GM18505 (cell line): Measurements from ENCODE around the gene NDUFB2.
"Not testable (repeated sequence)": the region's sequence is repeated elsewhere in the genome, so short reads cannot be mapped to it uniquely, and the experiment has no call there.

ENCODE experiments used
- ATAC-seq: cut with Tn5 transposase; IDR thresholded peaks from one replicate; pipeline ENCODE4 v1.9.1; 2021; ENCODE audit not compliant: unreplicated experiment
- POLR2A ChIP-seq: IDR thresholded peaks from 4 replicates; pipeline ENCODE4 v1.6.1; 2011; ENCODE audit warnings: borderline replicate concordance; ENCODE audit not compliant: insufficient read depth, insufficient read length; ENCODE audit errors: extremely low read depth

Gene NDUFB2

GRCh38 chr7:140689199-140690152 lies 7.0 kb upstream of the NDUFB2 start:
- no peak for ATAC-seq
- TF ChIP-seq POLR2A = no peak

- ATAC-seq = no peak
Observed at GRCh38 chr7:140691376-140692045, 5.0 kb upstream of the NDUFB2 start.

GRCh38 chr7:140693849-140694248 lies 2.7 kb upstream of the NDUFB2 start:
- not testable (repeated sequence) for ATAC-seq

More at GRCh38 chr7:140691376-140692045, 5.0 kb upstream of the NDUFB2 start:
- TF ChIP-seq POLR2A = no peak

- ATAC-seq = no peak
- no peak for TF ChIP-seq POLR2A
Observed at GRCh38 chr7:140694592-140694991, 1.9 kb upstream of the NDUFB2 start.

GRCh38 chr7:140695381-140695780 lies 1.1 kb upstream of the NDUFB2 start:
- ATAC-seq = no peak
- TF ChIP-seq POLR2A = no peak

GRCh38 chr7:140696024-140696679 lies 356 bp upstream of the NDUFB2 start:
- no peak for TF ChIP-seq POLR2A
- ATAC-seq = no peak

GRCh38 chr7:140697447-140698143 lies 1.1 kb downstream of the NDUFB2 start:
- ATAC-seq = no peak
- peak; percentile 16 for TF ChIP-seq POLR2A

GRCh38 chr7:140698477-140698876 lies 2.0 kb downstream of the NDUFB2 start:
- ATAC-seq = no peak
- no peak for TF ChIP-seq POLR2A

GRCh38 chr7:140702774-140703173 lies 6.3 kb downstream of the NDUFB2 start:
- TF ChIP-seq POLR2A = no peak

GRCh38 chr7:140704205-140704604 lies 7.7 kb downstream of the NDUFB2 start:
- ATAC-seq = no peak
- no peak for TF ChIP-seq POLR2A

More at GRCh38 chr7:140702774-140703173, 6.3 kb downstream of the NDUFB2 start:
- no peak for ATAC-seq

- no peak for ATAC-seq
- no peak for TF ChIP-seq POLR2A
Observed at GRCh38 chr7:140707132-140707531, 10.6 kb downstream of the NDUFB2 start.

- not testable (repeated sequence) for ATAC-seq
Observed at GRCh38 chr7:140708764-140709163, 12.3 kb downstream of the NDUFB2 start.

GRCh38 chr7:140712392-140712791 lies 15.9 kb downstream of the NDUFB2 start:
- not testable (repeated sequence) for ATAC-seq
